GM18867 (cell line): Measurements from ENCODE around the gene SLC25A18.

Experiments used
- ATAC-seq: cut with Tn5 transposase; IDR thresholded peaks from one replicate; pipeline ENCODE4 v1.9.1; 2021; ENCODE audit warnings: mild to moderate bottlenecking, moderate library complexity; ENCODE audit not compliant: unreplicated experiment

Gene SLC25A18

DNA sequence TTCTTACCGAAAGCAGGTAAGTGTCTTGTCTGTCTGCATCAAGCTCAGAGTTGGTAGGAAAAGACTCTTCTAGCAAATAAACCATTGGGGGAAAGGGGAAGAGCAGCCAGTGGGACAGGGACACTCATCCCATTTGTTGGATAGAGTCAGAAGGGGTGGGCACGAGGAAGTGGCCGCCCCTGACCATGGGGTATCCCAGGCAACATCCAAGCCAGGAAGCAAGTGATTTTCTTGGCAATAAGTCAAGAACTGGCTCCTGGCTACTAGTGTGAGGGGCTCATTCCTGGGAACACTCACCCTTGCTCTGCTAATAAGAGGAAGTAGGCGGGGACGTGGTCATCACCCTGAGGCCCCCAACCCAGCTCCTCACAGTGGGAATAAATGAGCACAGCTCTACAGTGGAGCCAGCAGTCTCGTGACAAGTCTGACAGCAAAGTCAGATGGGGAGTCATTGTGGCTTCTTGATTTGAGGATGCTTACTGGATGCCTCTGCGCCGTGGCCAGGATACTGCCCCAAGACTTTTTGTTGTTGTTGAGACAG lies 6.7 kb downstream of the SLC25A18 start:
- ATAC-seq: no peak

DNA sequence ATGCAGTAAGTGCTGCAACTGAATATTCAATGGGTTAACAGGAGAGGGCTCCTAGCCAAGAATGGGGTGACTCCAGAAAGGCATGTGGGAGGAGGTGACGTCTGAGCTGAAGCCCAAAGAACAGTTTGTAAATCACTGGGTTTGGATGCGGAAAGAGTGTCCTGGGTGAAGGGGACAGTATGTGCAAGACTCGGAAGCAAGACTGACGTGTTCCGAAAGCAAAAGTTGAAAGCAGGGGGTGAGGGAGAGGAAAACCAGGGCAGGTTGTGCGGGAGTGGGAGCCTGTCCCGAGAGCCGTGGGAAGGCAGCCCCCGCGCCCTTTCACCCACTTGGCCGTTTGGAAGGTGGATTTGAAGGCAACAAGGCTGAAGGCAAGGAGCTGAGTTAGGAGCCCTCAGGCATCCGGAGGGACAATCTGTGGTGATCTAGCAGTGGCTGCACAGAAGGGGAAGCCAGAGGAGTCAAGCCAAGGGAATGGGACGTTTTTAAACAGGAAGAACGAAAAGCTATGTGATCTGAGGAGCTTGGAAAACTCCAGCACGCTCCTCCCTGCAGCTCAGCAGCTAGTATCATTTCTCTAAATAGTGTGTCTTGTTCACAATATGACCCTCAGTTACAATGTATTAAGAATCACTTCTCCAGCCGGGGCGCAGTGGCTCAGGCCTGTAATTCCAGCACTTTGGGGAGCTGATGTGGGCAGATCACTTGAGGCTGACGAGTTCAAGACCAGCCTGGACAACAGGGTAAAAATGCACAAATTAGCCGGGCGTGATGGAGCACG lies 7.7 kb downstream of the SLC25A18 start:
- no peak for ATAC-seq

DNA sequence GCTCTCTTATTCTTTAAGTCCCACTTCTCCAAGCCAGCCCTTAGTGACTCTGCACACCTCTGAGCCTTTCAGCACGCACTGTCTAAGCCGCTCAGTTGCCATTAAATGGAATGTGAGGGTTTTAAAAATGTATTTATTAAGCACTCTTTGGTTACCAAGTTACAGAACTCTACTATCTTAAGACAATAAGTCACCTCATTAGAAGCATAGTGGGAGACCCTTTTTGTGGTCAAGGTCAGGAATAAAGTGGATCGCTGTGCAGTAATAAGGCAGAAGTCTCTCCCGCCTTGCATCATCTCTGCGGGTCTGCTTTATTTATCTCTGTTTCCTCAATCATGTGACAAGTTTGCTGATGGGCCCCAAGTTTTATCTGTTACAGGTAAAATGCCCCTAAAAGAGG lies 11.9 kb downstream of the SLC25A18 start:
- no peak for ATAC-seq

DNA sequence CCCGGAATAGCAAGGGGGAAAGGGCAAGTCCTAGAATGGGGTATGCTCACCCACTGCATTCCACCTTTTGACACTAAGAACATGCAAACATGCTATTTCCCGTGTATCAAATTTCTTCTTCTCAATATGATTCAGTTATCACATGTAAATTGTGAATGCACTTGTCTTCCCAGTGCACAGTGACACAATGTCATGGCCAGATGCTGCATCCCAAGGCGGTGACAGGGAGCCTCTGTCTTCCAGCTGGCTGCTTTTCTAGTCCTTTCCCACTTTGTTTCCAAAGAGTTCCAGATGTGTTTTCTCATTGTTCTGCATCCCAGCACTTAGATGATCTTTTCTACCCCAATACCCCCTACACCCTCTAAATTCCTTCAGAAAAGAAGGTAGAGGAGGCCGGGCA lies 12.4 kb downstream of the SLC25A18 start:
- no peak for ATAC-seq

DNA sequence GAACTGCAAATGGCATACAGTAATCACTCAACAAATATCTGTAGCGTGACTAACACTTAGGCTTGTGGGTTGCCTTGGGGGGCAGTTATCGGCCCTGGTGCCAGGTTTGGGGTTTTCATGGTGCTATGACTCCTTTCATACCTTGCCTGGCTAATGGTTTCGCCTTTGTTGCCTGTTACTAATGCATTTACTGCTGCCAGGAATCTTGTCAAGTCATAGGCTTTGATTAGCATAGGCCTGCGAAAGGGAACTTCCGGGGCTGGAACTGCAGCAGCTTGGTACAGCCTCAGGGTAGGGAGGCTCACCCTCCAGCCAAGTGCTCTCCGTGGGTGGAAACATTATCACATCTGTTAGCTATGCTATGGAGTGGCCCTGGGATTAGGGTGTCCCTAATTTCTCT lies 13.2 kb downstream of the SLC25A18 start:
- no peak for ATAC-seq

DNA sequence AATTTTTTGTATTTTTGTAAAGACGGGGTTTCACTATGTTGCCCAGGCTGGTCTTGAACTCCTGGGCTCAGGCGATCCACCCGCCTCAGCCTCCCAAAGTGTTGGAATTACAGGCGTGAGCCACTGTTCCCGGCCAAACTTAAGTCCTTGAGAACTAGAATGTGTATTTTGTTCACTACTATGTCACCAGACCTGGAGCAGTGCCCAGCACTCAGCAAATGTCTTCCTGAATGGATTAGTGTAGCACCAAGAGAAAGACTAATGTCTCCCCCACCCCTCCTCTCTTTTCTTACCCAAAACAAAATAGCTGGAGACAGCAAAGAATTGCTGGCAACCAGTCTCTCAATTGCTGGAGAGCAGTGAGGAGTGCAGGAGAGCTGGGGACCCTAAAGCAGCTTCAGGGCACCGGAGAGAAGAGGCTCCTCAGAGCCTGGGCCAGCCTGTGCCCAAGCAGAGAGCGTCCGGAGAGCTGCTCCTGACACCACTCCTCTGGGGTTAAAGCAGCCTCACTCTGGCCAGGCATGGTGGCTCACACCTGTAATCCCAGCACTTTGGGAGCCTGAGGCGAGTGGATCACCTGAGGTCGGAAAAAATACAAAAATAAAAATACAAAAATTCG lies 14.9 kb downstream of the SLC25A18 start:
- ATAC-seq: no peak

DNA sequence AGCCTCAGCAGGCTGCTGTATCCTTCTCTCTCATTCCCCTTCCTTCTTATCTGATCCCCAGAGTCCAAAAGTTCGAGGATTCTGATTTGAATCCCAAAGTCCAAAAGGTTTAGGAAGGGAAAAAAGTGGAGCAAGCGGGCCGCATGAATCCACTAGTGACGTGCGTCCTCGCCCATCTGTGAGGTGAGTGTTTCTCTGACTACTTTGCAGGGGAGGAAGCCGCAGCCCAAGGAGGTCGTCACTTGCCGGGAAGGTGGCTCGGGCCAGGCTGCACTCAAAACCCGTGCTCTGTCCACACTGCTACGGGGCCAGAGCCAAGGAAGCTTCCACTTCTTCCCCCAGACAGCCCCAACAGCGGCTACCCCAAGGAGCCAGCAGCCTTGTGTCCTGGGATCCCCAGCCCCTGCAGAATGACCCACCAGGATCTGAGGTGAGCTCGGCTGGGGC lies 16.3 kb downstream of the SLC25A18 start:
- ATAC-seq: no peak

DNA sequence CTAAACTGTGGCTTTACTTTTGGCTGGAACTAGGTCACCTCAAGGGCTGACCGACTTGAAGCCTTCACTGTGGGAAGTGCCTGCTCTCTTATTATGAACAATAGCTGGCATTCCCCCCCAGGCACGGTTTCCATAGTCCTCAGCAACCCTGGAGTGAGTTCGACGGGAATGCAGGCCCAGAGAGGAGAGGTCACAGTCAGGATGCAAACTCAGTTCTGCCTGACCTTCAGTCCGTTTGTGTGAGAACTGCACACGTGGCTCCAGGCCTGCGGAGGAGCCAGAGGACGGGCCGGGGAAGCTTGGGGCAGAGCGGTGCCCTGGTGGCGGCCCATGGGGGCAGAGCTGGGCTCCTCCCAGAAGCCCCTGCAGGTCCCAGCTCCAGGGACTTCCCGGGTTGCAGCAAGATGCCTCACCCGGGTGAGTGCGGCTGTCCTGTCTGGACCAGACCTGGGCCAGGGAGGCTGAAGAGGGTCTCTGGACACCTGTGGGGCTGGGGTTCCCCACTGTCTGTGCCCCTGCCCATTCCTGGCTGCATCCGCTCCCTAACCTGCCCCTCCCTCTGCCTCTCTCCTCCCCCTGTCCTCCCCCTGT lies 17.2 kb downstream of the SLC25A18 start:
- no peak for ATAC-seq

DNA sequence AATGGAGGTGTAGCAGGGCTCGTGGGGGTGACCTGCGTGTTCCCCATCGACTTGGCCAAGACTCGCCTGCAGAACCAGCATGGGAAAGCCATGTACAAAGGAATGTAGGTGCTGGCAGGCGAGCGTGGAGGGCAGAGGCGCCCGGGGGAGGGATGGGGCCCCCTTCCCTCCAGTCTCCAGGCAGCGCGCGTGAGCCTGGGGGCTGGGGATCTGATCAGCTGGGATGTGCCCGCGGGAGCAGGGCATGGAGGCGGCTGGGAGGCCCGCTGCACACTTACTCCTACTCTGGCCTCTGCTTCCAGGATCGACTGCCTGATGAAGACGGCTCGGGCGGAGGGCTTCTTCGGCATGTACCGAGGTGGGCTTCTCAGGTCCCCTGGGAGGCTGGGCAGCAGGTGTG lies 17.8 kb downstream of the SLC25A18 start:
- ATAC-seq: no peak

DNA sequence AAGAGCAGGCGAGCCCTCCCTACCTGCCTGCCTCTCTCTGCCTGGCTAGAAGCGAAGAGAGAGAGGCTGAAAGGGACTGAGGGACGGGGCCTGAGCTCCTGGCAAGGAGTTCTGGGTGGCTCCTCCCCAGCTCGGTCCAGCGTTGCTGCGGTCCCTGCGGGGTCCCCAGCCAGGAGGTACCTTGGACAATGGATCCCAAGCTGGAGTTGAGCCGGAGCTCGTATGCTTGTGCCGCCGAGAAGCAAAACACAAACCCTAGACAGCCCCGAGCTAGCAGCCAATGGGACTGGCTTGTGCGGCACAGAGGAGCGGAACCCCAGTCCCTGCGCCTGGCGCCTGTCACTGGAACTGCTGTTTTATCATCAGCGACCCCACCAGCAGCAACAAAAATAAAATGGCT lies 18.3 kb downstream of the SLC25A18 start:
- ATAC-seq: no peak

DNA sequence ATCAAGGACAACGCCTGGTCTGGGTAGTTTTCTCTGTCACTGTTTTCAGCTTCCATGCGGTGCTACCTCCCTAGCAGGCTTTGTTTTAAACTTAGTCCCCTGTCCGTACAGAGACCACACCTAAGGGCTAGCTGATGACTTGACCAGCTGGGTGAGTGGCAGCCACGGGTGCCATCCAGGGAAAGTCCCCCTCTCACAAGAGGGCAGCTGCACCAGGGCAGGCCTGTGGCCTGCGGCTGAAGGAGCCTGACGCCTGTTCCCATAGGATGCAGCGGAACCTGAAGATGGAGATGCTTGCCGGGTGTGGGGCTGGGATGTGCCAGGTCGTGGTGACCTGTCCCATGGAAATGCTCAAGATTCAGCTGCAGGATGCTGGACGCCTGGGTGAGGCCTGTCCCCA lies 19.9 kb downstream of the SLC25A18 start:
- no peak for ATAC-seq

DNA sequence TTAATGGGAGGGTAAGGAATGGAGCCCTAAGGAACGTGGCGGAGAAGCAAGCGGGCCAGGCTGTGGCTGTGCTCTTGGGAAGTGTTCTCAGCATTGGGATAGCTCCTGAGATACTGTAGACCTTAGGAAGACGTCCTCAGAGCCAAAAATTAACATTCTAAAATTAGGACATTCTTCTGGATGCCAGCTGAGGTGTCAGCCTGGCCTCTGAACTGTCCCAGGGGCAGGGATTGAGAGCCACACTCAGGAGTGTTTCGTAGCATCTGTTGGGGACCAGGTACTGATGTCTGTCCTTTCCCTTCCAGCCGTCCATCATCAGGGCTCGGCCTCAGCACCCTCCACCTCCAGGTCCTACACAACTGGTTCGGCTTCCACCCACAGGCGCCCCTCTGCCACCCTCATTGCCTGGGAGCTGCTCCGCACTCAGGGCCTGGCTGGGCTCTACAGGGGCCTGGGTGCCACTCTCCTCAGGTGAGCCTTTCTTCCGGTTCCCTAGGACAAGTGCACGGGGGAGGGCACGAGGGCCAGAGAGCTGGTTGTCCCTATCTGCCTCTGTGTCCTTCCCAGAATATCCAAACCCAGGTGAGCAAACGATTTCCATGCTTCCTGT lies 23.6 kb downstream of the SLC25A18 start:
- ATAC-seq: no peak

DNA sequence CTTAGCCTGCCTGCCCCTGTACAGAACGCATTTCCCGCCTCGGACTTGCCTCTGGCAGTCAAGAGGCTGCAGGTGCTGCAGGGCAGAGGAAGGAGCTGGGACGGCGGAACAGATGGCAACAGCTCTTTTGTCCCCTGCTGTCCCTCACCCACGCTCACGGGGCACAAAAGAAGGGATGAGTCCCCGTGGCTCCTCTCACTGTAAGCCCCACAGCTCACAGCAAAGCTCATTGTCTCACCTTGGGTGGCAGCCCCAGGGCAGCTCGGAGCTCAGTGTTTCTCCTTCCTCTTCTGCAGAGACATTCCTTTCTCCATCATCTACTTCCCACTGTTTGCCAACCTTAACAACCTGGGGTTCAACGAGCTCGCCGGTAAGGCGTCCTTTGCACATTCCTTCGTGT lies 24.3 kb downstream of the SLC25A18 start:
- ATAC-seq: no peak

DNA sequence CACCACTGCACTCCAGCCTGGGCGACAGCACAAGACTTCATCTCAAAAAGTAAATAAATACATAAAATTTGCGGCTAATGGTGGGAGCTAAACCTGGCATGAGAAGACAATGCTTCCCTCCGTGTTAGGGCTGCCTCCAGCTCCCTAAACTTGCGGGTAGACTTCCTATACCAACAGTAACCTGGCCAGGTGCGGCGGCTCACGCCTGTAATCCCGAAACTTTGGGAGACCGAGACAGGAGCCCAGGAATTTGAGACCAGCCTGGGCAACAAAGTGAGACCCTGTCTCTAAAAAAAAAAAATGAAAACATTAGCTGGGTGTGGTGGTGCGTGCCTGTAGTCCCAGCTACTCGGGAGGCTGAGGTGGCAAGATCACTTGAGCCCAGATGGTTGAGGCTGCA lies 25.3 kb downstream of the SLC25A18 start:
- no peak for ATAC-seq

DNA sequence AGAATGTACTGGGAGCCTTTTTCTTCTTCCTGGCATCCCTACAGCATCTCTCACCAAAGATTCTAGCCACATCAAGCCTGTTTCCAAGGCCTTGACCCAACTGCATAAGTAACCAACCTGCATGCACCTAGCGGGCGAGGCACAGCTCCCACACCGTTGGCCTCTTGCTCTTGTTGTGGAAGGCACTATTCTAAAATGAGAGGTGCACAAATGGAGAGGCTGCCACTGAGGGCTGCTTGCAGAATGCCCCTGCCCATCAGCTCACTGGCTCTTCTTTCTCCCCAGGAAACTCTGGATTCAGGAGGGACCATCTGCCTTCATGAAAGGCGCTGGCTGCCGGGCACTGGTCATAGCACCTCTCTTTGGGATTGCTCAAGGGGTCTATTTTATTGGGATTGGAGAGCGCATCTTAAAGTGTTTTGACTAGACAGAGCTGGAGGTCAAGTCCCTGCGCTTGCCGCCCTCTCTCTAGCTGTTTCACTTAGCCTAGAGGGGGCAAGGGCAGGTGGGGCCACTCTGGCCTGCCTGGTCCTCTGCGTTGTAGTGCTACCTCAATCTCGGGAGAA lies 26.6 kb downstream of the SLC25A18 start:
- no peak for ATAC-seq

DNA sequence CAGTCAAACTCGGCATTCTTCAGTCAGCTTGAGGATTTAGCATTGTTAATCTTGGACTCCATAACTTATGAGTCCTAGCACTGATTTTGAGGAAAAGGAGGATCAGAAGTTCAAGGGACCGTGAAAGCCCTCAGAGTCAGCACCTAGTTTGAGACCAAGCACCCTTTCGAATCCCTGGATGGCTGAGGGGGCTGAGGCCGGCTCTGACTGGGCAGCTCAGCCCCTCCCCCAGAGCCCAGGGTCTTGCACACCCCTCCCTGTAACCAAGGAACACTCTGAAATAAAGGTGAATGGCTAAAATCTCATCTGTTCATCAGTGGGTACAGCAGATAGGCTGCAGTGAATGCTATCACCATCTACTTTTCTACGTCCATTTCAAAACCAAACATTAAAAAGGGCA lies 27.3 kb downstream of the SLC25A18 start:
- no peak for ATAC-seq

DNA sequence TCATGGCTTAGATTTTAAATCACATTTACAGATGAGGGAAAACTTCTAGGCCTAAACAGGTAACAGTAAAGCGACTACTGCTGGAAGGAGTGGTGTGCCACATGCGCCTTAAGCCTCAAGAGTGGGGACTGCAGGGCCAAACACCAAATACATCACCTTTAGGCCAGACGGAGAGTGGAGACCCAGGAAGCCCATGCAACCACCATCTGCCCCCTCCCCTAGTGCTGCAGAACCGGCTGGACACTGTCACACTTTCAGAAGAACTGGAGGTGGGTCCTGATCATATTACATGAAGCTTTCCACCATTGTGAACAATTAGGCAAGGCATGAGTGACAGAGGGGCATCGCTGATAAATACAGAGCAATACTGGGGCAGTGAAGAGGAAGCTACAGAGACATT lies 28.9 kb downstream of the SLC25A18 start:
- ATAC-seq: no peak

DNA sequence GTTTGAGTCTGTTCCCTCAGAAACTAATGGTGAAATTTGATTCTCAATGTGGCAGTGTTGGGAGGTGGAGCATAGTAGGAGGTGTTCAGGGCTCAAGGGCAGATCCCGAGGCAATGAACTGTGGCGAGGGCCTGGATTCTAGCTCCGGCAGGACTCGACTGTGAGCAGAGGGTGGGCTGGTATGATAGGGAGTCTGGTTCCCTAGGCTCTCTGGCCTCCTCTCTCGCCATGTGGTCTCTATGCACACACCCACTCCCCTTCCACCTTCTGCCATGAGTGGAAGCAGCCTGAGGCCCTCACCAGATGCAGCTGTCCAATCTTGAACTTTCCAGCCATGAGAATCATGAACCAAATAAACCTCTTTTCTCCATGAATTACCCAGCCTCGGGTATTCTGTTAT lies 32.9 kb downstream of the SLC25A18 start:
- no peak for ATAC-seq

DNA sequence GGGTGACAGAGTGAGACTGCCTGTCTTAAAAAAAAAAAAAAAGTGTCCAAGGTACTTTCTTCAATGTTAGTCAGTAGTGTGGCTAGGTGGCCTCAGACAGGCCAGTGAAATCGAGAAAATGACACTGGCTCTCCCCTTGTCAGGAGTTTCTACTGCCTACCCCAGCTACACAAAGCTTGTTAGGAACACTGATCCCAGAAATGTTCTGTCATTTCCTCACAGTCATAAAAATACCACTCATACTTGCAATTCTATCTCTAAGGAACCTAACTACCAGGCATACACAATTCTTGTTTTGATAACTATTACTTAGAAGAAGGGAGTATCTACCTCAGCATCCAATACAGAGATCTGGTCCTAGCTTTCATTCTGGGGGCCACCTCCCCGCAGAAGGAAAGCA lies 33.9 kb downstream of the SLC25A18 start:
- no peak for ATAC-seq

DNA sequence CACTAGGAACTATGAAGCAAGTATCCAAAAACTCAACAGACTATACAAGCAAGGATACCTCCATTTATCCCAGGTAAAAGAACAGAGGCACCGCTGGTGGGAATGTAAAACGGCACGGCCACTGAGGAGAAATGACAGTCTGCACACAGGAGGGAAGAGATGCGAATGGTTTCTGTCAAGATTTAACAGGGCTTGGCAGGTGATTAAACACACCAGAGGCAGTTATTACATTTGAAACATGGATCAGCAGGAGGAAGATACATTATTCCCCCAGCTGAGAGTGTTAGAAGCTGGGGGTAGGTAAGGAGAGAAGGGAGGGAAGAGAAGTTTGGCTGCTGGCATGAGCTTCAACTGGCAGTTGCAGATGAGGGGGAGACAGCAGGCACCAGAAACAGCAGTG lies 35.0 kb downstream of the SLC25A18 start:
- no peak for ATAC-seq

DNA sequence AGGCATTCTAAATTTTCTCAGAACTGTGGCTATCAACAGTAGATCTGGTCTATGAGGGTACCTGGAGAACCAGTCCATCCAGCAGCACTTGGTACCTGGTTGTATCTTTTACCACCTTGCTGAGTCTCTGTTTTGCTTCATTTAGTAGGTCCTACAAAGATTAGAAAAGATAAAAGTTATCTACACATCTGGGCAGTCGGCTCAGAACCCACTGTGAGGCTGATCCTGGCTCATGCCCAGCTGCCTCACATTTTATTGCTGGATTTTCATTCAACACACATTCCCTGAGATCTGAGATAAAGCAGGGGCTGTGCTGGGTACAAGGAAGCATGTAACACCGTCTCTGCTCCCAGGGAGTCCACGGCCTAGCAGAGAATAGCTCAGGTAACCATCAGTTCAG lies 37.7 kb downstream of the SLC25A18 start:
- no peak for ATAC-seq
